Progenitor cell of endocrine pancreas (in vitro differentiated cells): Measurements from ENCODE around the gene GGA3. TPM values are rescaled to one million over a fixed set of nuclear protein-coding genes. Genes with fewer than 3 reads are reported as not detected.

Experiments
- DNase-seq: peaks from one replicate; pipeline ENCODE4 v3.0.0; 2021; ENCODE audit warnings: low spot score; ENCODE audit not compliant: unreplicated experiment
- H3K27ac Mint-ChIP-seq: 2 replicates; pipeline ENCODE4 v1.8.0; 2021; ENCODE audit warnings: mild to moderate bottlenecking, moderate library complexity, mixed read lengths
- H3K27me3 Mint-ChIP-seq: 2 replicates; pipeline ENCODE4 v1.8.0; 2021; ENCODE audit warnings: mixed read lengths
- H3K36me3 Mint-ChIP-seq: 2 replicates; pipeline ENCODE4 v1.8.0; 2022; ENCODE audit warnings: mixed read lengths; ENCODE audit not compliant: insufficient read depth
- H3K4me1 Mint-ChIP-seq: 2 replicates; pipeline ENCODE4 v1.8.0; 2021; ENCODE audit warnings: low read depth, mixed read lengths
- H3K4me3 Mint-ChIP-seq: 2 replicates; pipeline ENCODE4 v1.8.0; 2021; ENCODE audit warnings: low read depth, mild to moderate bottlenecking, moderate library complexity, mixed read lengths
- H3K9me3 Mint-ChIP-seq: 2 replicates; pipeline ENCODE4 v1.8.0; 2021; ENCODE audit warnings: low read depth, mixed read lengths
- CTCF ChIP-seq: fragments of 200-600 bp; sonication (generic); IDR thresholded peaks from one replicate; pipeline ENCODE4 v1.5.0; 2021; ENCODE audit warnings: antibody characterized with exemption, mild to moderate bottlenecking; ENCODE audit not compliant: unreplicated experiment
- total RNA-seq: library from RNA; stranded (reverse); gene quantifications from 2 replicates; pipeline ENCODE4 v1.2.1, GENCODE V29; 2021

Gene GGA3
- total RNA-seq, 1 donor from 2014 or later, result 68.1 TPM

DNA sequence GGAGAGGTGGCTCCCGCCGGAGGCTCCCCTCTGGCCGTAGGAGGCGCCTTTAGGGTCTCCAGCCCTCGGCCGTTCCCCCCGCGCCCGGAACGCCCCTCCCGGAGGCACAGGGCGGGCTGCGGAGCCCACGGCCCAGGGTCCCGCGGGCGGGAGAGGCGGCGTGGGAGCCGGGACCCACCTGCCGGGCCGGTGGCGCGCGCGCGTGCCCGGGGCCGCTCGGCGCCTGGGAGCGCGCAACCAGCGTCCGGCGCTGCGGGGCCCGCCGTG is 9.5 kb upstream of the GGA3 start, which contains the start of gene MIF4GD:
TSS of gene MIF4GD (minus strand) at position 266 of the 267 bp plus-strand sequence. CDS start 1,036 bp downstream, outside the sequence.
- Mint-ChIP-seq H3K4me3 (peak within 1 kb of the TSS; percentile 78), H3K4me1 (peaks cover 14% of the 10 kb centered on the region), H3K27ac (peak within 1 kb of the TSS; percentile 97), H3K9me3 (no peaks in the 10 kb centered on the region), H3K27me3 (no peaks in the 10 kb centered on the region), H3K36me3 (peaks cover 2% of the 10 kb centered on the region)
- DNase-seq, result no peak
- no peak for TF ChIP-seq CTCF

DNA sequence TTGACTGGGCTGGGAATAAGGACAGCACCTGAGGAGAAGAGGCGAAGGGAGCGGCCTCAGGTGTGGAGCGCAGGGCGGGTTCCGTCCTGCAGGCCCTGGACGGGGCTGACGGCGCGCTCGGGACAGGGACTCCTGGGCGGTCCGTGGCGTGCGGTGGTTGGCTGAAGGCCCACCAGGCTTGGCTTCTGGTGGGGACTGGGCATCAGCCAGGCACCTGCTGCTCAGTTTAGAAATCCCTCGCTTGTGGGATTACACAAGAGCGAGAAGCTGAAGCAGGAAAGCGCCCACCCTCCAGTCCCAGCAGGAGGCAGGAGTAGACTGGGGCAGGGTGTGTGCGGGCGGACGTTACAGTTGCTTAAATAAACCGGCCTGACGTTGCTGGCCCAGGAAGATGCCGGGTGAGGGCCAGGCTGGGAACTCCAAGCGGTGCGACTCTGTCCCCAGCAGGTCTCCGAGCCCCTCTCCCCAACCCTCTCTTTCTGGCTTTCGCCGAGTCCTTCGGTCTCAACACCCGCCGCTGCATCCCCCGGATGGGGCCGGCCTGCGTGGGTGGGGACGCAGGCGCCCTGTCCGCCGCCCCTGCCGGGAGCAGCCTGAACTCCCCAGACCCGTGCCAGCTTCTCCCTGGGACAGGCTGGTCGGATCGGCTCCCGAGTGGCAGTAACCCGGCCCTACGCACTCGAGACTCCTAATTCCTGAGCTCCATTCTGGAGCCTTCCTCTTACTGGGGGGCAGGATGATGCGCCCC is 9.0 kb upstream of the GGA3 start:
- peak overlapping the region; percentile 97 for H3K27ac Mint-ChIP-seq
- H3K9me3 Mint-ChIP-seq, result no peaks in the 10 kb centered on the region
- peaks cover 14% of the 10 kb centered on the region for H3K4me1 Mint-ChIP-seq
- peak; percentile 46 for DNase-seq
- H3K4me3 Mint-ChIP-seq, result peak overlapping the region; percentile 78
- peak; percentile 49 for TF ChIP-seq CTCF
- no peaks in the 10 kb centered on the region for H3K27me3 Mint-ChIP-seq
- H3K36me3 Mint-ChIP-seq, result peaks cover 2% of the 10 kb centered on the region

DNA sequence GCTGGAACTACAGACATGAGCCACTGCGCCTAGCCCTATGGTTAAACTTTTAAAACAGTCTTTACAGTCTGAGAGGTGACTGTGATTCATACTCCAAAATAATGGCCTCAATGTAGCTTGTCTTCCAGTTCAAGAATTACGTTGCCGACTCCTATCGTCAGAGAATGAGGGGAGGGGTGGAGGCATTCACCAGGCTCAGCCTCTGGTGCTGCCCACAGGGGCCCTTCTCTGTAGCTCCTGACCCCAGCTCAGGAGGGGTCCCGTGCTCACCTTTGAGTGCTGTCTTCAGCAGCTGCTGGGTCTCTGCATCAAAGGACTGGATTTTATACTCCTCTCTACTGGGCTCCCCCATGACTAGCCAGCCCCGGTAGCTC is 8.4 kb upstream of the GGA3 start:
- Mint-ChIP-seq H3K36me3 (peaks cover 2% of the 10 kb centered on the region), H3K4me1 (peaks cover 14% of the 10 kb centered on the region), H3K9me3 (no peaks in the 10 kb centered on the region), H3K27me3 (no peaks in the 10 kb centered on the region), H3K27ac (peak overlapping the region; percentile 97), H3K4me3 (peak overlapping the region; percentile 78)
- no peak for DNase-seq
- no peak for TF ChIP-seq CTCF

GRCh38 chr17:75267411-75268232 is 6.2 kb upstream of the GGA3 start:
- Mint-ChIP-seq H3K4me3 (no peak overlapping the region), H3K27ac (peak overlapping the region; percentile 7), H3K9me3 (no peaks in the 10 kb centered on the region), H3K27me3 (no peaks in the 10 kb centered on the region), H3K4me1 (peaks cover 16% of the 10 kb centered on the region), H3K36me3 (peaks cover 8% of the 10 kb centered on the region)
- peak; percentile 44 for TF ChIP-seq CTCF
- DNase-seq, result no peak

DNA sequence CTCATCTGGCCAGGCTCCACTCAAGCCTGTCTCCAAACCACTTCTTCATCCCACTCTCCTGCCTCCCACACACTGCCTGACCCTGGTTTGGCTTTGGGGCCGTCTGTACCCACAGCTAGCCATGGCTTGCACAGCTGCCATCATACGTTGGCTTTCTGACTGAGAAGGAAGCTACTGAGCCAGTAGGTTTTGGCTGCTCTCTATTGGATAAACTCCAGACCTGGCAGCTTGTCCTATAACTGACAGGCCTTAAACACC is 5.7 kb upstream of the GGA3 start:
- Mint-ChIP-seq H3K4me3 (no peak overlapping the region), H3K9me3 (no peaks in the 10 kb centered on the region), H3K27ac (no peak overlapping the region), H3K4me1 (peaks cover 22% of the 10 kb centered on the region), H3K27me3 (no peaks in the 10 kb centered on the region), H3K36me3 (peaks cover 8% of the 10 kb centered on the region)
- no peak for TF ChIP-seq CTCF
- no peak for DNase-seq
